Measurements from ENCODE around the gene USP43. TPM values are rescaled to one million over a fixed set of nuclear protein-coding genes. Genes with fewer than 3 reads are reported as not detected.

The USP43 gene
- total and polyA plus RNA-seq, 4 donors: 2.9 to 9.8 (median 4.3) TPM

Other genes with a start within 250 kb of the USP43 start
- 10 to 100 TPM; 62.5 to 81.1 TPM for gene STX8, start 69.7 kb upstream of the USP43 start, total RNA-seq
- 10 to 100 TPM; 36.5 to 64.0 TPM for gene STX8, start 69.7 kb upstream of the USP43 start, polyA plus RNA-seq
- 10 to 100 TPM; 27.1 to 28.8 TPM for gene CFAP52, start 68.9 kb upstream of the USP43 start, total RNA-seq
- gene CFAP52, start 68.9 kb upstream of the USP43 start, polyA plus RNA-seq: 10 to 100 TPM in 1 of 2 donors, 1 to 10 TPM in 1; 3.8 to 11.9 TPM
- not detected for gene DHRS7C, start 146.1 kb downstream of the USP43 start, total RNA-seq
- not detected for gene DHRS7C, start 146.1 kb downstream of the USP43 start, polyA plus RNA-seq
- gene GSG1L2, start 176.6 kb downstream of the USP43 start, total RNA-seq: not detected
- not detected for gene GSG1L2, start 176.6 kb downstream of the USP43 start, polyA plus RNA-seq
- 1 to 10 TPM in 1 of 2 donors, under 1 TPM in 1; 0.86 to 1.6 TPM for gene GLP2R, start 180.4 kb downstream of the USP43 start, total RNA-seq
- gene GLP2R, start 180.4 kb downstream of the USP43 start, polyA plus RNA-seq: under 1 TPM; 0.11 to 0.22 TPM

Measured in lung (tissue), 4 donors.